OCI-LY3 (cell line): ENCODE results near the gene SFSWAP.

Experiments
- H2AFZ ChIP-seq: fragments of 200-600, 300-600 bp; shearing (Covaris generic); 2 replicates; pipeline ENCODE4 v1.6.0; 2014; ENCODE audit warnings: antibody characterized with exemption, low read depth, low read length
- H3K27ac ChIP-seq: fragments of 200-600, 300-600 bp; sonication (generic); 2 replicates; pipeline ENCODE4 v1.5.1; 2014; ENCODE audit warnings: mild to moderate bottlenecking, low read length, moderate library complexity, mixed read lengths
- H3K27me3 ChIP-seq: fragments of 200-600, 300-600 bp; sonication (generic); 2 replicates; pipeline ENCODE4 v1.6.1; 2014; ENCODE audit warnings: low read depth, low read length, mixed read lengths
- H3K36me3 ChIP-seq: fragments of 200-600, 300-600 bp; sonication (generic); replicated peaks from 2 replicates; pipeline ENCODE3; 2014; ENCODE audit warnings: low read depth, low read length, mixed read lengths
- H3K4me1 ChIP-seq: fragments of 300-600, 200-600 bp; sonication (generic); 2 replicates; pipeline ENCODE4 v1.6.1; 2014; ENCODE audit warnings: low read length, mixed read lengths
- H3K4me2 ChIP-seq: fragments of 200-600, 300-600 bp; sonication (generic); 2 replicates; pipeline ENCODE4 v1.6.1; 2014; ENCODE audit warnings: low read length, mixed read lengths
- H3K4me3 ChIP-seq: fragments of 300-600, 200-600 bp; sonication (generic); 2 replicates; pipeline ENCODE4 v1.5.1; 2014; ENCODE audit warnings: antibody characterized with exemption, mild to moderate bottlenecking, low read length, moderate library complexity
- H3K79me2 ChIP-seq: fragments of 300-600, 200-600 bp; shearing (Covaris generic); 2 replicates; pipeline ENCODE4 v1.6.1; 2014; ENCODE audit warnings: mild to moderate bottlenecking, low read length, mixed read lengths
- H3K9ac ChIP-seq: fragments of 300-600, 200-600 bp; shearing (Covaris generic); 2 replicates; pipeline ENCODE4 v1.6.0; 2014; ENCODE audit warnings: mild to moderate bottlenecking, low read length, moderate library complexity
- H3K9me3 ChIP-seq: fragments of 200-600, 300-600 bp; shearing (Covaris generic); 2 replicates; pipeline ENCODE4 v1.6.1; 2014; ENCODE audit warnings: low read length, mixed read lengths; ENCODE audit not compliant: insufficient read depth
- H4K20me1 ChIP-seq: fragments of 200-600, 300-600 bp; sonication (generic); 2 replicates; pipeline ENCODE4 v1.6.1; 2016; ENCODE audit warnings: low read length, mixed read lengths; ENCODE audit not compliant: insufficient read depth
- EZH2phosphoT487 ChIP-seq: fragments of 200-600 bp; shearing (Covaris generic); IDR thresholded peaks from 2 replicates; pipeline ENCODE4 v1.6.1; 2018; ENCODE audit warnings: antibody characterized with exemption, mixed run types, low read depth
- TF ChIP-seq, protein P1 (sequence below): fragments of 200-600, 300-600 bp; sonication (generic); IDR thresholded peaks from 2 replicates; pipeline ENCODE4 v1.5.1; 2014; ENCODE audit warnings: antibody characterized with exemption, low read length, low read depth

The SFSWAP gene

DNA sequence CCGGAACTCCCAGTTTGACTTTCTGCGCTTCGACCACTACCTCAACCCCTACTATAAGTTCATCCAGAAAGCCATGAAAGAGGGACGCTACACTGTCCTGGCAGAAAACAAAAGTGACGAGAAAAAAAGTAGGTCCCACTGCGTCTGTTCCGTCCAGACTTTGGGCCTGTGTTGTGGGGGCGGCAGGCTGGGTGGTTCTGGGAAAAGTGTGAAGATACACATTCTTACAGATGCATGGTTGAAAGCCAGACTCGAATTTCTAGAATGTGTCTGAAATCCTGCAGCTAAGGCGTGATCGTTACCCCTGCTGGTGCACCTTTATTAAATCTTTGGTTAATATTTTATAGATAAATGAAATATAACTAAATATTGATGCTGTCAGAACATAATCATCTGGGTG is 14.6 kb downstream of the SFSWAP start:
- no peak overlapping the region for H3K27ac ChIP-seq
- TF ChIP-seq, protein P1, sequence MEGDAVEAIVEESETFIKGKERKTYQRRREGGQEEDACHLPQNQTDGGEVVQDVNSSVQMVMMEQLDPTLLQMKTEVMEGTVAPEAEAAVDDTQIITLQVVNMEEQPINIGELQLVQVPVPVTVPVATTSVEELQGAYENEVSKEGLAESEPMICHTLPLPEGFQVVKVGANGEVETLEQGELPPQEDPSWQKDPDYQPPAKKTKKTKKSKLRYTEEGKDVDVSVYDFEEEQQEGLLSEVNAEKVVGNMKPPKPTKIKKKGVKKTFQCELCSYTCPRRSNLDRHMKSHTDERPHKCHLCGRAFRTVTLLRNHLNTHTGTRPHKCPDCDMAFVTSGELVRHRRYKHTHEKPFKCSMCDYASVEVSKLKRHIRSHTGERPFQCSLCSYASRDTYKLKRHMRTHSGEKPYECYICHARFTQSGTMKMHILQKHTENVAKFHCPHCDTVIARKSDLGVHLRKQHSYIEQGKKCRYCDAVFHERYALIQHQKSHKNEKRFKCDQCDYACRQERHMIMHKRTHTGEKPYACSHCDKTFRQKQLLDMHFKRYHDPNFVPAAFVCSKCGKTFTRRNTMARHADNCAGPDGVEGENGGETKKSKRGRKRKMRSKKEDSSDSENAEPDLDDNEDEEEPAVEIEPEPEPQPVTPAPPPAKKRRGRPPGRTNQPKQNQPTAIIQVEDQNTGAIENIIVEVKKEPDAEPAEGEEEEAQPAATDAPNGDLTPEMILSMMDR: no peak
- no peak for TF ChIP-seq EZH2phosphoT487
- H3K27me3 ChIP-seq: no peaks in the 10 kb centered on the region

DNA sequence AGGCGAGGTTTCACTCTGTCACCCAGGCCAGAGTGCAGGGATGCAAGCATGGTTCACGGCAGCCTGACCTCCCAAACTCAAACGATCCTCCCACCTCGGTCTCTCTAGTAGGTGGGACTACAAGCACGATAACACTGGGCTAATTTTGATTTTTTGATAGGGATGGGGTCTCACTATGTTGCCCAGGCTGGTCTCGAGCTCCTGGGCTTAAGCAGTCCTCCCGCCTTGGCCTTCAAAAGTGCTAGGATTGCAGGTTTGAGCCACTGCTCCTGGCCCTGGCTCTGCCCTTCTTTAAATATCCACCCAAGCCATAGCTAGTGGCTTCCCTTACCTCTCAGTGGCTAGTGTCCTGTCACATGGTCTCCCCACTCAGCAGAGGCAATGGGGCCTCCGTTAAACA is 17.8 kb downstream of the SFSWAP start:
- Histone ChIP-seq H3K9ac (no peak overlapping the region), H3K4me1 (no peaks in the 10 kb centered on the region), H3K79me2 (peaks cover 12% of the 10 kb centered on the region), H3K4me3 (no peak overlapping the region), H4K20me1 (no peaks in the 10 kb centered on the region), H2AFZ (no peak overlapping the region), H3K9me3 (no peaks in the 10 kb centered on the region), H3K27me3 (no peaks in the 10 kb centered on the region), H3K4me2 (no peak overlapping the region), H3K36me3 (peaks cover 64% of the 10 kb centered on the region), H3K27ac (no peak overlapping the region)
- TF ChIP-seq EZH2phosphoT487: no peak
- TF ChIP-seq, protein P1: no peak

More for the DNA sequence above, 14.6 kb downstream of the SFSWAP start:
- H2AFZ ChIP-seq: no peak overlapping the region
- no peak overlapping the region for H3K4me2 ChIP-seq
- H4K20me1 ChIP-seq: no peaks in the 10 kb centered on the region
- H3K36me3 ChIP-seq: peaks cover 54% of the 10 kb centered on the region
- no peaks in the 10 kb centered on the region for H3K9me3 ChIP-seq
- no peak overlapping the region for H3K9ac ChIP-seq
- no peaks in the 10 kb centered on the region for H3K4me1 ChIP-seq
- peaks cover 37% of the 10 kb centered on the region for H3K79me2 ChIP-seq
- H3K4me3 ChIP-seq: no peak overlapping the region

DNA sequence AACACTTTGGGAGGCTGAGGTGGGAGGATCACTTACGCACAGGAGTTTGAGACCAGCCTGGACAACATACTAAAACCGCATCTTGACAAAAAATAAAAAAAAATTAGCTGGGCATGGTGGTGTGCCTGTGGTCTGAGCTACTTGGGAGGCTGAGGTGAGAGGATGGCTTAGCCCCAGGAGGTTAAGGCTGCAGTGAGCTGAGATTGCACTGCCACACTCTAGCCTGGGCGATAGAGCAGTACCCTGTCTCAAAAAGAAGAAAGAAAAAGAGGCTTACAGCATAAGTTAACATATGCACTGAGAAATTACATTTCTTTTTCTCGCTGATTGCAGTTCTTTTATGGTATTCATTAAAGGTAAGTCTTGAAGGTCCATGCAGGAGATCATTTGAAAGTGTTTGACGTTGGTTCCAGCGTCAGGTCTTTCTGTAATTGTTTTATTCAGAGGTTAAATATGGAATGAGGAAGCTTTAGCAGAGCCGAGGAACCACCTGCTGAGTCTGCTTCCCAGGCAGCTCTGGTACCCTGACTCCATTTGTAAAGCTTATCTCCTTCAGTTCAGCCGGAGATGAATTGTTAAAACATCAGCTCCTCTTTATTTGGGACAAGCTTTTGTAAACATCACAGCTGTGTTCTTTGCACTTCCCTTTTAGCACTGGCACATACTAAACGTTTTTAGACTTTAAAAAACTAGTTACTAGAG is 18.5 kb downstream of the SFSWAP start:
- TF ChIP-seq EZH2phosphoT487: no peak
- TF ChIP-seq, protein P1: no peak
- no peak overlapping the region for H3K27ac ChIP-seq
- H3K4me1 ChIP-seq: no peaks in the 10 kb centered on the region
- no peak overlapping the region for H3K9ac ChIP-seq
- H3K27me3 ChIP-seq: no peaks in the 10 kb centered on the region
- no peaks in the 10 kb centered on the region for H4K20me1 ChIP-seq
- peaks cover 67% of the 10 kb centered on the region for H3K36me3 ChIP-seq
- H3K79me2 ChIP-seq: peaks cover 6% of the 10 kb centered on the region; the same call in 1 of the 2 replicates
- no peak overlapping the region for H3K4me3 ChIP-seq
- no peaks in the 10 kb centered on the region for H3K9me3 ChIP-seq
- H2AFZ ChIP-seq: no peak overlapping the region
- H3K4me2 ChIP-seq: no peak overlapping the region

DNA sequence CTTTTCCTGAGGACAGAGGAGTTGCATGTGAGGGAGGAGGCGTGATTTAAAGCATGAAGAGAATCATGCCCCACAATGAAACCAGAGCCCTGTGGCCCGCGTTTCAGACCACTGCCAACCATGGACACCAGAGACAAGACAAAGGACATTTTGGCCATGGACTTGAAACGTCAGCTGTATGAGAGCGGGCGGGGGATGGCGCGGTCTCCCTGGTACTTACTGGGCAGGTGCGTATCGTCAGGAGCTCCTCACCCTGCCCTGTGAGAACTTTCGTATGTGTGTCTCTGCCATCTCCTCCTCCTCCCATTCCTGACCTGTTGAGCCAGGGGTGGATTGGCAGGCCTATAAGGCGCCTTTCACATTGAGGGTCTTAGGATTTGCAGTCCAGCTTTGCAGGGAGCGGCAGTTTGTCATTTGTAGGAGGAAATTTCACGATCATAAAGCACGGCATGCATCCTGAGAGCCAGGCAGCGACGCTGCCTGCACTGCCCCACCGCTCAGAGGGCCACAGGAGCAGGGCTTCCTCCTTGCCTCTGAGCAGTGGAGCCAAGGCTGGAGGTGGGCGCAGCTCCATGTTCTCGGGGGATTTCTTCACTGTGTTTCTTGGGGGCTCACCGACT is 22.2 kb downstream of the SFSWAP start:
- H3K27ac ChIP-seq: no peak overlapping the region
- no peak for TF ChIP-seq EZH2phosphoT487
- no peak overlapping the region for H3K4me2 ChIP-seq
- no peak overlapping the region for H3K4me3 ChIP-seq
- H3K36me3 ChIP-seq: peaks cover 51% of the 10 kb centered on the region
- no peaks in the 10 kb centered on the region for H3K4me1 ChIP-seq
- H3K9me3 ChIP-seq: no peaks in the 10 kb centered on the region
- no peaks in the 10 kb centered on the region for H3K79me2 ChIP-seq
- no peak overlapping the region for H2AFZ ChIP-seq
- no peak overlapping the region for H3K9ac ChIP-seq
- H4K20me1 ChIP-seq: no peaks in the 10 kb centered on the region
- no peaks in the 10 kb centered on the region for H3K27me3 ChIP-seq
